Breast epithelium (tissue), 4 donors: ENCODE data around the gene NCKIPSD. TPM values are rescaled to one million over a fixed set of nuclear protein-coding genes. Genes with fewer than 3 reads are reported as not detected.
A peak's percentile ranks its signal among the peaks of the same experiment; 100 is the strongest.

Source experiments
- DNase-seq, 2 donors: peaks; one replicate each; pipeline ENCODE4 v3.0.0-alpha.2; 2019; ENCODE audit warnings: low spot score in 2 of 2
- H3K27ac ChIP-seq, 2 donors: fragments of 200-600 bp; sonication (generic) in 1 of 2; one replicate each; pipeline ENCODE4 v1.5.1; 2016 to 2019; ENCODE audit warnings: mild to moderate bottlenecking in 1 of 2
- H3K27me3 ChIP-seq, 2 donors: fragments of 200-600 bp; sonication (generic) in 1 of 2; one replicate each; pipeline versions ENCODE4 v1.5.1 to v1.6.0; 2017 to 2019; ENCODE audit warnings: control low read depth in 1 of 2, mild to moderate bottlenecking in 1 of 2
- H3K36me3 ChIP-seq: fragments of 200-600 bp; one replicate; pipeline ENCODE4 v1.5.1; 2019
- H3K4me1 ChIP-seq, 2 donors: fragments of 200-600 bp; sonication (generic); one replicate each; pipeline ENCODE4 v1.5.1; 2016 to 2019; ENCODE audit warnings: control low read depth in 1 of 2
- H3K4me3 ChIP-seq, 3 donors: fragments of 200-600 bp; sonication (generic); 1 replicate in 2 of 3; 2 replicates in 1 of 3; pipeline ENCODE4 v1.5.1; 2016 to 2019; ENCODE audit warnings: mild to moderate bottlenecking in 3 of 3, moderate library complexity in 2 of 3
- H3K9me3 ChIP-seq, 2 donors: fragments of 200-600 bp; sonication (generic) in 1 of 2; one replicate each; pipeline ENCODE4 v1.5.1; 2016 to 2019; ENCODE audit warnings: control low read depth in 1 of 2
- CTCF ChIP-seq, 3 donors: fragments of 450-650 bp; IDR thresholded peaks; one replicate each; pipeline ENCODE4 v1.5.1; 2016 to 2017; ENCODE audit warnings: antibody characterized with exemption in 3 of 3, mild to moderate bottlenecking in 3 of 3, moderate library complexity in 3 of 3
- POLR2A ChIP-seq: fragments of 450-650 bp; IDR thresholded peaks from one replicate; pipeline ENCODE4 v1.6.1; 2016; ENCODE audit warnings: antibody characterized with exemption, mild to moderate bottlenecking, moderate library complexity
- POLR2AphosphoS5 ChIP-seq, 3 donors: sonication (generic); formaldehyde crosslinking; IDR thresholded peaks; one replicate each; pipeline ENCODE4 v1.6.1; 2017; ENCODE audit warnings: antibody characterized with exemption in 3 of 3
- intact Hi-C: fragments of 100-400 bp; cut with DNase I; formaldehyde crosslinking; loops from one replicate; pipeline ENCODE4 v1.15.1; 2023; ENCODE audit warnings: low total_unique reads
- total RNA-seq, 3 donors: library from RNA; depleted of rRNA; stranded (reverse); fragments of >200 nt; gene quantifications; one replicate each; pipeline ENCODE4 v1.1.0, GENCODE V29; 2016

NCKIPSD gene
- total RNA-seq, 3 donors from 2014 or later = 31.8 to 40.3 (median 36.4) TPM

GRCh38 chr3:48698891-48699290 is 13.2 kb upstream of the NCKIPSD start:
- no peaks in the 10 kb centered on the region for H3K9me3 ChIP-seq
- no peak overlapping the region for H3K27ac ChIP-seq
- H3K36me3 ChIP-seq = no peaks in the 10 kb centered on the region
- peaks cover 0 to 5% of the 10 kb centered on the region in 2 donors for H3K4me1 ChIP-seq
- H3K4me3 ChIP-seq = no peak overlapping the region
- no peaks in the 10 kb centered on the region for H3K27me3 ChIP-seq
- no peak for DNase-seq
- TF ChIP-seq CTCF (IDR thresholded peaks at IDR 0.05) = no peak
- TF ChIP-seq POLR2A = no peak
- TF ChIP-seq POLR2AphosphoS5 (IDR thresholded peaks at IDR 0.05) = no peak
- intact Hi-C loops = no loop called here

- Histone ChIP-seq H3K4me3 (no peak overlapping the region), H3K9me3 (no peaks in the 10 kb centered on the region), H3K27ac (peak overlapping the region; percentile 6 to 36), H3K4me1 (peaks cover 0 to 5% of the 10 kb centered on the region in 2 donors), H3K36me3 (peaks cover 2% of the 10 kb centered on the region), H3K27me3 (no peaks in the 10 kb centered on the region)
- no peak for DNase-seq
- TF ChIP-seq POLR2A (no peak), POLR2AphosphoS5 (IDR thresholded peaks at IDR 0.05) (no peak), CTCF (IDR thresholded peaks at IDR 0.05) (no peak)
- intact Hi-C loops = no loop called here
Observed at GRCh38 chr3:48697952-48698351, 12.2 kb upstream of the NCKIPSD start.

GRCh38 chr3:48696601-48697000 is 10.9 kb upstream of the NCKIPSD start:
- Histone ChIP-seq H3K4me1 (peaks cover 0 to 13% of the 10 kb centered on the region in 2 donors), H3K4me3 (no peak overlapping the region), H3K36me3 (peaks cover 6% of the 10 kb centered on the region), H3K9me3 (no peaks in the 10 kb centered on the region), H3K27me3 (no peaks in the 10 kb centered on the region), H3K27ac (peak overlapping the region; percentile 50 to 82)
- intact Hi-C loops = no loop called here
- DNase-seq = no peak
- no peak for TF ChIP-seq POLR2AphosphoS5 (IDR thresholded peaks at IDR 0.05)
- no peak for TF ChIP-seq POLR2A
- TF ChIP-seq CTCF (IDR thresholded peaks at IDR 0.05) = no peak

- H3K4me1 ChIP-seq = peaks cover 0 to 13% of the 10 kb centered on the region in 2 donors
- H3K27me3 ChIP-seq = no peaks in the 10 kb centered on the region
- H3K4me3 ChIP-seq = no peak overlapping the region
- TF ChIP-seq POLR2A = no peak
- DNase-seq = no peak
- peak overlapping the region; percentile 50 to 82 for H3K27ac ChIP-seq
- H3K9me3 ChIP-seq = no peaks in the 10 kb centered on the region
- H3K36me3 ChIP-seq = peaks cover 6% of the 10 kb centered on the region
- intact Hi-C loops = no loop called here
Observed at GRCh38 chr3:48696156-48696555, 10.4 kb upstream of the NCKIPSD start.

- peak overlapping the region; percentile 55 to 67 (median 60) for H3K4me3 ChIP-seq
- DNase-seq = peak in 1 of 2 donors; percentile 77
- H3K4me1 ChIP-seq = peaks cover 0 to 13% of the 10 kb centered on the region in 2 donors
- intact Hi-C loops = no loop called here
- peaks cover 6% of the 10 kb centered on the region for H3K36me3 ChIP-seq
- no peaks in the 10 kb centered on the region for H3K9me3 ChIP-seq
- H3K27ac ChIP-seq = peak overlapping the region; percentile 82 to 92
- no peaks in the 10 kb centered on the region for H3K27me3 ChIP-seq
- TF ChIP-seq POLR2AphosphoS5 (IDR thresholded peaks at IDR 0.05) (peak in 2 of 3 donors; percentile 9 to 19), POLR2A (no peak)
Observed at GRCh38 chr3:48695393-48695753, 9.7 kb upstream of the NCKIPSD start.

- H3K27me3 ChIP-seq = no peaks in the 10 kb centered on the region
- peaks cover 6% of the 10 kb centered on the region for H3K36me3 ChIP-seq
- no peaks in the 10 kb centered on the region for H3K9me3 ChIP-seq
- intact Hi-C loops = no loop called here
- peak overlapping the region; percentile 55 to 67 (median 60) for H3K4me3 ChIP-seq
- TF ChIP-seq CTCF (IDR thresholded peaks at IDR 0.05) = no peak
- peak; percentile 33 to 51 (median 35) for TF ChIP-seq POLR2AphosphoS5 (IDR thresholded peaks at IDR 0.05)
- no peak for TF ChIP-seq POLR2A
- peak overlapping the region; percentile 82 to 92 for H3K27ac ChIP-seq
- H3K4me1 ChIP-seq = peaks cover 0 to 13% of the 10 kb centered on the region in 2 donors
- peak; percentile 65 to 76 for DNase-seq
Observed at GRCh38 chr3:48694610-48695392, 9.1 kb upstream of the NCKIPSD start.
